Right lobe of liver (tissue), 6 donors: ENCODE results near the gene PTGDS. TPM values are rescaled to one million over a fixed set of nuclear protein-coding genes. Genes with fewer than 3 reads are reported as not detected.

ENCODE experiments used
- ATAC-seq, 4 donors: fragments of 200-7000 bp; cut with Tn5 transposase; one replicate each; pipeline ENCODE4 v1.9.1; 2020; ENCODE audit warnings: mild to moderate bottlenecking in 4 of 4, moderate library complexity in 4 of 4
- DNase-seq, 3 donors: peaks; one replicate each; pipeline ENCODE4 v3.0.0-alpha.2; 2020
- H3K27ac ChIP-seq, 3 donors: fragments of 200-600 bp; one replicate each; pipeline ENCODE4 v1.8.0; 2022
- H3K27me3 ChIP-seq, 2 donors: fragments of 200-600 bp; one replicate each; pipeline ENCODE4 v1.8.0; 2022
- H3K36me3 ChIP-seq, 4 donors: fragments of 200-600 bp; sonication (generic) in 1 of 4; one replicate each; pipeline versions ENCODE4 v1.5.1 to v1.8.0; 2017 to 2022; ENCODE audit warnings: control low read depth in 1 of 4
- H3K4me1 ChIP-seq, 4 donors: fragments of 200-600 bp; sonication (generic) in 1 of 4; one replicate each; pipeline versions ENCODE4 v1.5.1 to v1.8.0; 2017 to 2022; ENCODE audit warnings: control low read depth in 1 of 4
- H3K4me3 ChIP-seq, 3 donors: fragments of 200-600 bp; one replicate each; pipeline ENCODE4 v1.8.0; 2022
- H3K9me3 ChIP-seq, 4 donors: fragments of 200-600 bp; sonication (generic) in 1 of 4; one replicate each; pipeline versions ENCODE4 v1.5.1 to v1.8.0; 2017 to 2022; ENCODE audit warnings: control low read depth in 1 of 4
- CTCF ChIP-seq, 4 donors: fragments of 200-600 bp in 3 of 4; fragments of 450-650 bp in 1 of 4; IDR thresholded peaks; one replicate each; pipeline versions ENCODE4 v1.5.1 to v1.8.0; 2016 to 2022; ENCODE audit warnings: antibody characterized with exemption in 4 of 4, mild to moderate bottlenecking in 2 of 4
- POLR2A ChIP-seq: fragments of 450-650 bp; IDR thresholded peaks from one replicate; pipeline ENCODE4 v1.6.1; 2017; ENCODE audit warnings: antibody characterized with exemption, mild to moderate bottlenecking
- WGBS: methylation state at CpG from one replicate; pipeline ENCODE4 v1.1.6; 2018; ENCODE audit warnings: low coverage, low lambda C conversion rate; ENCODE audit not compliant: insufficient coverage; ENCODE audit errors: missing lambda C conversion rate; 5-methylcytosine and 5-hydroxymethylcytosine counted together
- intact Hi-C, 2 donors: fragments of 100-400 bp; cut with DNase I; formaldehyde crosslinking; loops; one replicate each; pipeline versions ENCODE4 v1.11.2 to v1.14.1; 2022
- total RNA-seq, 6 experiments: library from RNA; depleted of rRNA in 2 of 6; stranded (reverse); fragments of >200 nt in 2 of 6; fragmentation: NEBNext Ultra II Directional in 3 of 6; extraction: Animal tissue kit (Norgen Biotek cat#: 25700) in 3 of 6; gene quantifications; one replicate each; pipeline versions ENCODE4 v1.1.0 to v1.2.4, GENCODE V29; 2016 to 2023
- donor health status: DM: no; HTN: yes; CAD: no.
- donor health status: DM: no; HTN: no; CAD: no.
- donor health status: DM: no; HTN: no; CAD: no.
- donor health status: DM: no; HTN: yes; CAD: no.
- donor health status: DM: no; HTN: yes; CAD: no.

Gene PTGDS
- total RNA-seq, 6 experiments from 2014 or later: 4.3 to 21.9 (median 6.0) TPM

- Histone ChIP-seq H3K4me3 (peak within 1 kb of the TSS; percentile 66 to 86 (median 77)), H3K36me3 (no peaks in the 10 kb centered on the region), H3K27me3 (no peaks in the 10 kb centered on the region), H3K9me3 (no peaks in the 10 kb centered on the region), H3K27ac (peak within 1 kb of the TSS in 2 of 3 donors; percentile 63 to 69), H3K4me1 (peaks cover 0 to 14% (median 5%) of the 10 kb centered on the region in 4 donors)
- intact Hi-C loops: no loop called here
- peak; percentile 95 to 96 (median 95) for DNase-seq
- peak; percentile 92 to 97 (median 94) for ATAC-seq
- WGBS: no CpG with 5 or more reads among the region's 92 CpGs
- TF ChIP-seq POLR2A (peak; percentile 40), CTCF (IDR thresholded peaks at IDR 0.05) (no peak)
Measured at GRCh38 chr9:136991993-136992818, 14.9 kb downstream of the PTGDS start, which contains the start of gene PAXX. Gene PAXX, plus strand, starts transcription at chr9:136992422. Its CDS starts 22 bp downstream, at chr9:136992444.

DNA sequence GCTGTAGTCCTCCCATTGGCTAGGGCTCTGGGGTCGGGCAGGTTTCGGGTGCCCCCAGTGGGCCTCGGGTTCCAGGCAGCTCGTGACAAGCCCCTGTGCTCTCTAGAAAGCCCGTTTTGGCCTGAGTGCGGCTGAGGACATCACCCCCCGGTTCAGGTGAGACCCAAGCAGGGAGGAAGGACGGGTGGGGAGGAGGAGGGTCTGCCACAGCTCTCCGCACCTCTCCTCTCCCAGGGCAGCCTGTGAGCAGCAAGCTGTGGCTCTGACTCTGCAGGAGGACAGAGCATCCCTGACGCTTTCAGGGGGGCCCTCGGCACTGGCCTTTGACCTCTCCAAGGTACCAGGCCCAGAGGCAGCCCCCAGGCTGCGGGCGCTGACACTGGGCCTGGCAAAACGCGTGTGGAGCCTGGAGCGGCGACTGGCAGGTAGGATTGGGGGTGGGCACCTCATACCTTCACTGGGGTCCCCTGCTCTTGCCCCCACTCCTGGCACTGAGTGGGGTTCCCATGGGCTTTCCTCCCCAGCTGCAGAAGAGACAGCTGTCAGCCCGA lies 15.6 kb downstream of the PTGDS start:
- Histone ChIP-seq H3K27ac (peak overlapping the region in 2 of 3 donors; percentile 19 to 63), H3K36me3 (no peaks in the 10 kb centered on the region), H3K9me3 (no peaks in the 10 kb centered on the region), H3K4me1 (peaks cover 0 to 14% (median 5%) of the 10 kb centered on the region in 4 donors), H3K27me3 (no peaks in the 10 kb centered on the region), H3K4me3 (peak overlapping the region; percentile 66 to 86 (median 77))
- WGBS: 10% methylated on average over 2 of the region's 18 CpGs
- no peak for DNase-seq
- TF ChIP-seq CTCF (IDR thresholded peaks at IDR 0.05) (no peak), POLR2A (no peak)
- ATAC-seq: no peak
- intact Hi-C loops: no loop called here

GRCh38 chr9:136994180-136994887 lies 17.0 kb downstream of the PTGDS start:
- WGBS: no CpG with 5 or more reads among the region's 54 CpGs
- intact Hi-C loops: no loop called here
- Histone ChIP-seq H3K27me3 (no peaks in the 10 kb centered on the region), H3K4me3 (no peak overlapping the region), H3K36me3 (no peaks in the 10 kb centered on the region), H3K4me1 (peaks cover 0 to 14% (median 5%) of the 10 kb centered on the region in 4 donors), H3K27ac (no peak overlapping the region), H3K9me3 (no peaks in the 10 kb centered on the region)
- TF ChIP-seq CTCF (IDR thresholded peaks at IDR 0.05) (no peak), POLR2A (no peak)
- DNase-seq (no peak), ATAC-seq (no peak)

GRCh38 chr9:136994888-136995230 lies 17.6 kb downstream of the PTGDS start:
- H3K4me1 ChIP-seq: peaks cover 0 to 14% (median 5%) of the 10 kb centered on the region in 4 donors
- no peak overlapping the region for H3K4me3 ChIP-seq
- intact Hi-C loops: no loop called here
- H3K27me3 ChIP-seq: no peaks in the 10 kb centered on the region
- DNase-seq (no peak), ATAC-seq (no peak)
- H3K27ac ChIP-seq: no peak overlapping the region
- no peaks in the 10 kb centered on the region for H3K9me3 ChIP-seq
- WGBS: 52% methylated on average over 8 of the region's 40 CpGs
- no peaks in the 10 kb centered on the region for H3K36me3 ChIP-seq
- TF ChIP-seq POLR2A: no peak
- no peak for TF ChIP-seq CTCF (IDR thresholded peaks at IDR 0.05)
